Measurements from ENCODE around the gene SALL2. TPM values are rescaled to one million over a fixed set of nuclear protein-coding genes. Genes with fewer than 3 reads are reported as not detected.
A peak's percentile ranks its signal among the peaks of the same experiment; 100 is the strongest.

The SALL2 gene
- total and polyA plus RNA-seq, 2 of the 8 experiments (the other 6 are each of a cell fraction or from before 2014, with no cell fraction given) = 310 to 360 TPM

DNA sequence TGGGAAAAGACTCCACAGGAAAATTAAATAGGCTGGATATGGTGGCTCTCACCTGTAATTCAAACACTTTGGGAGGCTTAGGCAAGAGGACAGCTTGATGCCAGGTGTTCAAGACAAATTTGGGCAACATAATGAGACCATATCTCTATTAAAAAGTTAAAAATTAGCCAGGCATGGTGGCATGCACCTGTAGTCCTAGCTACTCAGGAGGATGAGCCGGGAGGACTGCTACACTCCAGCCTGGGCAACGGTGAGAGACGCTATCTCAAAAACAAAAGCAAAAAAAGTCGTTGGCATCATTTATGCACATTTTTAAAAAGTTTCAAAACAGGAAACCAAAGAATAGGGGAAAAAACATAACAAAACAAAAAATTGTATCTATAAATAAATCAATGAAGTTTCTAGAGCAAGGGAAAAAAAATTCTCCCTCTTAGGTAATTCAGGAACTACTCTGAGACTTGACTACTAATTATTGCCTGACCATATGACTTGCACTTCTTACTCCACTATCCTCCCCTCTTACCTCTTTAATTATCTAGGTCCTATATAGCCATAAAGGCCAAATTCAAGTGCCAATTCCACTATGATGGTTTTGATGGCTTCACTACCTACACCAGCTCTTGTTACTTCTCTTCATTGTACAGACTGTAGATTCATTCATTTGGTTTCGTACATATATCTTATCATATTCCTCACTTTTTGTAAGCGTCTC is 16.6 kb downstream of the SALL2 start:
- POLR2A ChIA-PET (ENCODE audit: partially characterized antibody) = interaction anchor here (1.4 to 26.0 kb wide), 4 partner anchors 9 to 32 kb away, joined by 7 to 769 read pairs (median 42); partner anchors contain the start of genes RAB2B, SALL2 and TOX4
- H3K23me2 ChIP-seq (ENCODE audit: low read depth, low read length) = peaks cover 2% of the 10 kb centered on the region; the same call in 1 of the 2 replicates
- peak overlapping the region; percentile 58 to 98 (median 86); a peak in 7 of 8 replicates for H3K4me3 ChIP-seq (ENCODE audit: extremely low read depth in 1 of 4, insufficient read depth in 2 of 4, low read depth in 3 of 4, low read length in 4 of 4)
- H3K14ac ChIP-seq (ENCODE audit: insufficient read length) = no peak overlapping the region
- no peak overlapping the region for H3K56ac ChIP-seq (replicated peaks; ENCODE audit: insufficient read length, low read depth, low read length)
- H4K91ac ChIP-seq (replicated peaks; ENCODE audit: insufficient read length, low read length) = no peak overlapping the region
- CTCF ChIA-PET (ENCODE audit: partially characterized antibody) = interaction anchor here (1.1 to 2.2 kb wide), 6 partner anchors 11 to 32 kb away, joined by 3 to 18 read pairs (median 6); partner anchors contain the start of gene SALL2
- peak overlapping the region; percentile 57 to 75 for H3K4me2 ChIP-seq (ENCODE audit: insufficient read depth in 1 of 2, low read depth in 2 of 2, low read length in 2 of 2)
- peaks cover 0 to 25% (median 5%) of the 10 kb centered on the region in 4 experiments; a peak in 4 of 8 replicates for H3K36me3 ChIP-seq (ENCODE audit: control insufficient read depth in 2 of 4, insufficient read depth in 4 of 4, low read length in 3 of 4)
- H3K9me3 ChIP-seq (ENCODE audit: insufficient read depth in 2 of 2, low read depth in 1 of 2, low read length in 1 of 2) = no peaks in the 10 kb centered on the region
- H2BK5ac ChIP-seq (ENCODE audit: low read depth, low read length) = no peak overlapping the region
- H4K8ac ChIP-seq (ENCODE audit: extremely low read depth, insufficient read depth, low read length) = no peak overlapping the region
- WGBS, 2 experiments (ENCODE audit: extremely low coverage in 1 of 2, insufficient coverage in 1 of 2, insufficient read length in 1 of 2, insufficient replicate concordance in 2 of 2, low coverage in 1 of 2, low lambda C conversion rate in 2 of 2, missing lambda C conversion rate in 1 of 2) = 93% methylated on average over 6 of the region's 6 CpGs; no CpG with 5 or more reads in 1 of the 2 experiments
- no peak overlapping the region for H2AK5ac ChIP-seq (ENCODE audit: low read depth, low read length)
- FAIRE-seq (no peak), DNase-seq (ENCODE audit: low read depth in 1 of 2, low spot score in 2 of 2) (no peak)
- H3K23ac ChIP-seq (ENCODE audit: insufficient read length) = no peak overlapping the region
- H3K18ac ChIP-seq (ENCODE audit: extremely low read depth, low read length) = no peak overlapping the region
- no peaks in the 10 kb centered on the region for H3K27me3 ChIP-seq (replicated peaks in 1 of 4; ENCODE audit: control insufficient read depth in 3 of 4, extremely low read depth in 1 of 4, insufficient read depth in 3 of 4, low read length in 3 of 4)
- peaks cover 0 to 7% of the 10 kb centered on the region in 2 experiments for H4K20me1 ChIP-seq (replicated peaks in 1 of 2; ENCODE audit: control insufficient read depth in 1 of 2, insufficient read depth in 2 of 2, low read length in 2 of 2)
- H2BK20ac ChIP-seq (ENCODE audit: low read length) = no peak overlapping the region
- H3K4me1 ChIP-seq (replicated peaks in 1 of 4; ENCODE audit: control insufficient read depth in 3 of 4, insufficient read depth in 4 of 4, low read length in 3 of 4) = peaks cover 0 to 5% (median 2%) of the 10 kb centered on the region in 4 experiments; a peak in 4 of 7 replicates
- H3K4ac ChIP-seq (replicated peaks; ENCODE audit: insufficient read length, low read depth, low read length) = no peak overlapping the region
- H4K5ac ChIP-seq (ENCODE audit: insufficient read length, low read depth, low read length) = no peak overlapping the region
- H2AFZ ChIP-seq (ENCODE audit: low read length) = no peak overlapping the region
- no peak overlapping the region for H2BK120ac ChIP-seq (replicated peaks; ENCODE audit: low read depth, low read length)
- 0 out of 2 replicates have a peak, but pooled peaks cover 5% of the 10 kb centered on the region for H3K79me1 ChIP-seq (ENCODE audit: low read depth, low read length)
- no peak overlapping the region for H2BK15ac ChIP-seq (ENCODE audit: low read length)
- peak overlapping the region in 1 of 4 experiments; percentile 84; a peak in 3 of 7 replicates for H3K9ac ChIP-seq (replicated peaks in 1 of 4; ENCODE audit: extremely low read depth in 1 of 4, low read depth in 3 of 4, low read length in 3 of 4)
- no peak overlapping the region for H3K27ac ChIP-seq (ENCODE audit: low read depth, low read length)
- H2BK12ac ChIP-seq (ENCODE audit: low read depth, low read length) = no peak overlapping the region
- peaks cover 15 to 61% of the 10 kb centered on the region in 2 experiments for H3K79me2 ChIP-seq (ENCODE audit: control insufficient read depth in 1 of 2, insufficient read depth in 2 of 2, low read length in 2 of 2)
- no peak for TF ChIP-seq ZNF274 (IDR thresholded peaks at IDR 0.05; ENCODE audit: borderline replicate concordance, extremely low read depth, low read length)
- no peak for TF ChIP-seq RXRA (IDR thresholded peaks at IDR 0.05; ENCODE audit: insufficient read depth, low read depth, low read length)
- no peak for TF ChIP-seq HDAC2 (IDR thresholded peaks at IDR 0.05; ENCODE audit: borderline replicate concordance in 1 of 2, low read depth in 2 of 2, low read length in 2 of 2)
- TF ChIP-seq CBX5 (IDR thresholded peaks at IDR 0.05; ENCODE audit: low read depth, low read length) = no peak
- TF ChIP-seq, protein P1, sequence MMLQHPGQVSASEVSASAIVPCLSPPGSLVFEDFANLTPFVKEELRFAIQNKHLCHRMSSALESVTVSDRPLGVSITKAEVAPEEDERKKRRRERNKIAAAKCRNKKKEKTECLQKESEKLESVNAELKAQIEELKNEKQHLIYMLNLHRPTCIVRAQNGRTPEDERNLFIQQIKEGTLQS (IDR thresholded peaks at IDR 0.05; ENCODE audit: insufficient read depth, low read depth, low read length) = no peak
- TF ChIP-seq TAF7 (optimal IDR thresholded peaks at IDR 0.05; ENCODE audit: borderline replicate concordance, low read depth, low read length) = no peak
- TF ChIP-seq, protein P2, sequence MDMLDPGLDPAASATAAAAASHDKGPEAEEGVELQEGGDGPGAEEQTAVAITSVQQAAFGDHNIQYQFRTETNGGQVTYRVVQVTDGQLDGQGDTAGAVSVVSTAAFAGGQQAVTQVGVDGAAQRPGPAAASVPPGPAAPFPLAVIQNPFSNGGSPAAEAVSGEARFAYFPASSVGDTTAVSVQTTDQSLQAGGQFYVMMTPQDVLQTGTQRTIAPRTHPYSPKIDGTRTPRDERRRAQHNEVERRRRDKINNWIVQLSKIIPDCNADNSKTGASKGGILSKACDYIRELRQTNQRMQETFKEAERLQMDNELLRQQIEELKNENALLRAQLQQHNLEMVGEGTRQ (IDR thresholded peaks at IDR 0.05; ENCODE audit: low read length) = no peak
- no peak for TF ChIP-seq MAX (IDR thresholded peaks at IDR 0.05)
- TF ChIP-seq CHD2 (IDR thresholded peaks at IDR 0.05; ENCODE audit: low read length) = no peak
